Mesenchymal stem cell (in vitro differentiated cells and primary cell): ENCODE measurements around the gene STMP1. TPM values are rescaled to one million over a fixed set of nuclear protein-coding genes. Genes with fewer than 3 reads are reported as not detected.

Experiments used
- small RNA-seq: library from polyadenylated mRNA; stranded (forward); fragments of <200 nt; extraction: miRNeasy Mini kit (QIAGEN cat#:217004); gene quantifications from one replicate; pipeline ENCODE3, GENCODE V24; 2013; ENCODE audit warnings: low read depth

The STMP1 gene

Small RNAs within 50 kb of the gene (small RNA-seq; reads per million reads assigned to genes)
- not detected for gene RNU6-1154P
